GM18868 (cell line): ENCODE results near the gene RRP36.
A peak's percentile ranks its signal among the peaks of the same experiment; 100 is the strongest.
"Not testable (repeated sequence)": the region's sequence is repeated elsewhere in the genome, so short reads cannot be mapped to it uniquely, and the experiment has no call there.

Experiments used
- ATAC-seq: cut with Tn5 transposase; IDR thresholded peaks from one replicate; pipeline ENCODE4 v1.9.1; 2021; ENCODE audit warnings: mild to moderate bottlenecking, moderate library complexity; ENCODE audit not compliant: unreplicated experiment

The RRP36 gene

GRCh38 chr6:43036712-43037111 is 15.3 kb downstream of the RRP36 start:
- no peak for ATAC-seq

DNA sequence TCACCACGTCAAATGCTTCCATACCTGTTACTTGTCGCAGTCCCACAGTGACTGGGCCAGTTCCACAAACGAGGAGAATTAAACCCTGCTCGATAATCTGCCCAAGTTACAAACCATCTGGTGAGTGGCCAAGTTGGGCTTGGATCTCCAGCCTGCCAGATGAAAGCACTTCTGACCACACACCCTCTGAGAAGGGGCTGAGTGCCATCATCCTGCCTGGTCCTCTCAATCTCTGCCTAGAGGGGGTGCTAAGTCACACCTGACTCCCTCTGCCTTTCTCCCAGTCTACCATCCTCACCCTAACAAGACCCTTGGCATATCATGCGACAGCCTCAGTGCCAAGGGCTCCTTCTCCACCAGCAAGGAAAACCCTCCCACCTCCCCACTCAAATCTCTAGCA is 15.8 kb downstream of the RRP36 start:
- ATAC-seq = no peak

GRCh38 chr6:43037706-43038105 is 16.3 kb downstream of the RRP36 start:
- ATAC-seq = no peak

DNA sequence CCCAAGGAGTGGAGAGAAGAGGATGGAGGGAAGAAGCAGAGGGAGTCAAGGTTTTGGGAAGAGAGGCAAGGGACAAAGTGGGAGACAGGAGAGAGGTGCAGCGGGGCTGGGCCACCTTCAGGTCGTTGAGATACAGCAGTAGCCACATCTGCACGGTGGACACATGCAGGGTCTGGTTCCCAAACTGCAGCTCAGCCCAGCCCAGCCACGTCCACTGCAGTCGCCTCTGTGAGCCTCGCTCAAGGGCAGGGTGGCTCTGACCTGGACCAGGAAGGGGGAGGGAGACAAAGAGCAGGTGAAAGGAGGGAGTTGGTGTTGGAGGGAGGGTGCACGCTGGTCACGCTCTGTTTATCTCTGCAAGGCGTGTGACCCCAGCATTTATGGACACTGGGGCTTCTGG is 17.3 kb downstream of the RRP36 start:
- no peak for ATAC-seq

DNA sequence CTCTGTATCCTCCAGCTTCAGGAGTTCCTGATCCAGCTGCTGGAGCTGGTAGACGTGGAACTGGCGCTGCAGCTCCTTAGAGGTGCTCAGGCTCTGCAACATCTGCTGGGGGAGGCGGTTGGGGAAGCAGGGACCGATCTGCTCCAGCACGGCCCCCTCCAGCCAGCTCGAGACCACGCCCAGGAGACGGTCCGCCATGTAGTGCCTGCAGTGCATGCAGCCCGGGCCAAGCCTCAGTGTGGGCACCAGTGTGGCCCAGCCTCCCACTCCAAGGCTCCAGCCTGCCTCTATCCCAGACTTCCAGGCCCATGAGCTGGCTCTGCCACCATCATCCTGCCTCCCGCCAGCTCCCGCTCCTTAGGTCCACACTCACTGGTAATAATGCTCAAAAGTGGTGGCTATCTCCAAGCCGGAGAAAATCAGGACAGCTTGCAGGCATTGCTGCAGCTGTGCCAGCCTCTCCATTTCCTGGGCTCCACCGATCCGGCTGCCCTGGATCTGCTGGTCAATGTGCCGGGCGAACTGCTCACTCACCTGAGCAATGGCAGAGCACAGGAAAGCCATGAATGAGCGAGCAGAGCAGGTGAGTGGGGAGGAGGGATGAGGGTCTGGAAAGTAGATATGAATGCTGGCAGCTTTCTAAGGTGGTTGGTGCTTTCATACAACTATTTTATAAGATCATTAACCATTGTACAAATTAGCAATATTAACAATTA is 19.3 kb downstream of the RRP36 start:
- no peak for ATAC-seq

- ATAC-seq = not testable (repeated sequence)
Measured at GRCh38 chr6:43041475-43041874, 20.1 kb downstream of the RRP36 start.

DNA sequence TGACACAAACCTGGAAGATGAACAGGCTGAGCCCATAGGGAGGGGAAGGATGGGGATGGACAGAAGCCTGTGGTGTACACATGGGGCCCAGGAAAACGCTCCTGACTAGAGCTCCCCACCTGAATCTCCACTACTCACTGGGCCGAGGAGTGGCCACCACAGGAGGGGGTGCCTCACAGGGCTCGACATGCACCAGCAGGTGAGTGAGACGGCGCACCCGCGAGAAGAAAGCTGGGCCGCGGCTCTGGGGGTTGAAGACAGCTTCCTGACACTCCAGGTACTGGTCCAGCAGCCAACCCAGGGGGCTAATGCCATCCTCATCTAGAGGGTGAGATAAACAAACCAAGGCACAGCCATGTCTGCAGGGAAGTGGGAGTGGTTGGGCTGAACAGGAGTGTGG is 21.9 kb downstream of the RRP36 start:
- no peak for ATAC-seq

DNA sequence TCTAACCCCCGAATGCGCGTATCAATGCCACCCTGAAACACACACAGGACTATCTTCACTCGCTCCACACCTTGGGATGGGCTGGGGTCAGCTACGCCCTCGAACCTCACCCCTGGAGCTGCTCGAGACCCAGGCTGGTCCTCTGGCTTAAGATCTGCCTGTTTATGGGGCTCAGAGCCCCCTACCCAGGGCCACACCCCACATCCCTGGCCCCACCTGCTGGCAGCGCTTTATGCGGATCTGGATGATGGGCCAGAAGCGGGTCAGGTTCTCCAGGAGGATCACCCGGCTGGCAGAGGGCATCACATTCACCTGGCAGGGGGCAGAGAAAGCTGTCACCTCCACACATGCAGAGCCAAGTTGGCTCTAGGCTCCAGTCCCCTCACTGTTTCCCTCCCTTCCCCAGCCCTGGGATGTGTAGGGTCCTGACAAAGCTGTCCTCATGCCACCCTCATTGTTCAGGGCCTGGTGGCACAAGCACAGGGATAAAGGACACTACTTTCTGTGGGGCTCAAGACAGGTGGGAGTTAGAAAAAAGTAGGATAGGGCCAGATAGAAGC is 24.0 kb downstream of the RRP36 start:
- ATAC-seq = no peak

GRCh38 chr6:43047998-43048397 is 26.6 kb downstream of the RRP36 start:
- ATAC-seq = no peak

- no peak for ATAC-seq
Measured at GRCh38 chr6:43050981-43051380, 29.6 kb downstream of the RRP36 start.

GRCh38 chr6:43052225-43052841 is 30.9 kb downstream of the RRP36 start:
- no peak for ATAC-seq

GRCh38 chr6:43052842-43053544 is 31.6 kb downstream of the RRP36 start:
- ATAC-seq = peak; percentile 18

GRCh38 chr6:43053545-43054205 is 32.3 kb downstream of the RRP36 start, which contains the start of gene CUL7:
CUL7 (minus strand) TSS chr6:43053851; CDS start chr6:43052788, 1,063 bp downstream.
- peak; percentile 93 for ATAC-seq

GRCh38 chr6:43054206-43054943 is 33.0 kb downstream of the RRP36 start:
- ATAC-seq = no peak

DNA sequence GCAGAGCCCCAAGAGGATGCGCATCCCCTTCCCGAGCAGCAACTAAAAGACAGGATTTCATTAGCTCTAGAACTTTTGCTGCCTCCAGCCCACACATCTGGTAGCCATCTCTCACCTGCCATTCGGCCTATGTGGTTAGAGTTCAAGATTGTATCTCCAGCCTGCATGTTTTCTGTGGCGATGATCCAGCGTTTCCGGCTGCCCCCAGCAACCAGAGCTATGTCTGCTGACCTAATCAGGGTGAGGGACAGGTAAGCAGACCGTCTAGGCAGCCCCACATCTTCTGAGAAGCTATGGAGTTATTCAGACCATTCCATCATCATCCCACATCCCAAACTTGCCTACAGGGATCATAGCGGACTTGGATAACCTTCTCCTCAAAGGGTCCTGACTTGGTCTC is 34.5 kb downstream of the RRP36 start:
- no peak for ATAC-seq

GRCh38 chr6:43058531-43058930 is 37.1 kb downstream of the RRP36 start:
- ATAC-seq = no peak

- peak; percentile 90 for ATAC-seq
Measured at GRCh38 chr6:43059168-43060033, 38.0 kb downstream of the RRP36 start, which contains the start of the genes KLC4 and MRPL2. KLC4 (plus strand) TSS chr6:43059631; CDS start chr6:43061336, 1,705 bp downstream. MRPL2 (minus strand) TSS chr6:43059434; CDS start chr6:43059381, 53 bp downstream.

DNA sequence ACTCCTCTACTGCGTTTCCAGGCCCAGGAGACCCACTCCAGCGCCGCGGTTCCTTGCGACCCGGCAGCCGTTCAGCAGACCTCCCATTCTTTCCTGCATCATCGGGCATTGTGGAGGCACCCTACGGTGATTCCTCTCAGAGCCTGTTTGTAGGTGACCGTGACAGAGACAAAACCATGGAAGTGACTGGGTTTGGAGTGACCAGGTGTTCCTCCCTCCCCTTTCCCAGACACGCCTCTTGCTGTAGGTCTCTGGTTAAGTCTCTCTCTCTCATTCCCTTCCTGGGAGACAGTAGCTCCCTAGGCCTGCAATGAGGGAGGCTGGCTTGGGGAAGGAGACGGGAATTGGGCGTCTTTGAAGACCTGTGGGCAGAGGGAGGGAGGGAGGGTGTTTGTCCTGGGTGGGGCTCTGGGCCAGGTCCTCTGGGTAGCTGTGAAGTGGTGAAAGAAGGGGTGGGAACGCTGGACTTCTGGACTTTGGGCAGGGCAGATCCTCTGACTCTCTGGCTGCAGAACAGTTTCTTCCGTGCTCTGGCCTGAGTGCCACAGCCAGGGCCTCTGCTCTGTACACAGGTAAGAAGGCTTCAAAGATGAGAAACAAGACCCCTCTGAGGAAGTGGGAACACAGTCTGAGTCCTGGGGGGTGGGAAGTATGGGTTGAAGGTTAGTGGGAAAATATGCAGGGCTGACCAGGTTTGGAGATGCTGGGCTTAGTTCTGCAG is 38.8 kb downstream of the RRP36 start:
- ATAC-seq = no peak
